Osteoblast (primary cell): ENCODE results near the gene VN1R2. TPM values are rescaled to one million over a fixed set of nuclear protein-coding genes. Genes with fewer than 3 reads are reported as not detected.
"Not testable (repeated sequence)": the region's sequence is repeated elsewhere in the genome, so short reads cannot be mapped to it uniquely, and the experiment has no call there.

ENCODE experiments used
- DNase-seq: peaks from one replicate; pipeline ENCODE4 v3.0.0; 2011; ENCODE audit warnings: low spot score, mixed read lengths; ENCODE audit not compliant: insufficient read length; ENCODE audit errors: missing footprints
- H2AFZ ChIP-seq: 2 replicates; pipeline ENCODE4 v1.6.0; 2011; ENCODE audit warnings: mild to moderate bottlenecking, low read length
- H3K27ac ChIP-seq: 2 replicates; pipeline ENCODE4 v1.5.1; 2011; ENCODE audit warnings: mild to moderate bottlenecking, low read depth, low read length, moderate library complexity
- H3K27me3 ChIP-seq: 2 replicates; pipeline ENCODE4 v1.6.0; 2012; ENCODE audit warnings: mild to moderate bottlenecking, control low read depth, inconsistent platforms, low read length, moderate library complexity; ENCODE audit not compliant: insufficient read depth
- H3K36me3 ChIP-seq: 2 replicates; pipeline ENCODE4 v1.5.1; 2011; ENCODE audit warnings: mild to moderate bottlenecking, low read length, control low read depth, moderate library complexity; ENCODE audit not compliant: insufficient read depth
- H3K4me1 ChIP-seq: 2 replicates; pipeline ENCODE4 v1.5.1; 2011; ENCODE audit warnings: mild to moderate bottlenecking, low read length, control low read depth, moderate library complexity; ENCODE audit not compliant: insufficient read depth
- H3K4me2 ChIP-seq: 2 replicates; pipeline ENCODE4 v1.6.0; 2011; ENCODE audit warnings: mild to moderate bottlenecking, low read length; ENCODE audit not compliant: insufficient read depth
- H3K4me3 ChIP-seq: fragments of 200-600 bp; sonication (generic); 3 replicates; pipeline ENCODE4 v1.5.1; 2012; ENCODE audit warnings: mild to moderate bottlenecking, low read length, inconsistent platforms; ENCODE audit not compliant: insufficient read depth
- H3K79me2 ChIP-seq: 2 replicates; pipeline ENCODE4 v1.6.0; 2012; ENCODE audit warnings: mild to moderate bottlenecking, low read length, control low read depth, inconsistent platforms; ENCODE audit not compliant: insufficient read depth
- H3K9me3 ChIP-seq: 2 replicates; pipeline ENCODE4 v1.5.1; 2011; ENCODE audit warnings: low read depth, low read length, control low read depth
- H4K20me1 ChIP-seq: 2 replicates; pipeline ENCODE4 v1.6.0; 2012; ENCODE audit warnings: mild to moderate bottlenecking, low read length, control low read depth; ENCODE audit not compliant: insufficient read depth
- total RNA-seq: library from RNA; depleted of rRNA; stranded (reverse); fragments of >200 nt; gene quantifications from 2 replicates; pipeline ENCODE4 v1.2.3, GENCODE V29; 2012
- TF ChIP-seq, protein P1 (sequence below): IDR thresholded peaks from 2 replicates; pipeline ENCODE4 v1.5.1; 2011; ENCODE audit warnings: mild to moderate bottlenecking, low read depth, low read length, moderate library complexity; ENCODE audit errors: extremely low read depth

Gene VN1R2
- total RNA-seq, 1 donor = under 0.01 TPM

DNA sequence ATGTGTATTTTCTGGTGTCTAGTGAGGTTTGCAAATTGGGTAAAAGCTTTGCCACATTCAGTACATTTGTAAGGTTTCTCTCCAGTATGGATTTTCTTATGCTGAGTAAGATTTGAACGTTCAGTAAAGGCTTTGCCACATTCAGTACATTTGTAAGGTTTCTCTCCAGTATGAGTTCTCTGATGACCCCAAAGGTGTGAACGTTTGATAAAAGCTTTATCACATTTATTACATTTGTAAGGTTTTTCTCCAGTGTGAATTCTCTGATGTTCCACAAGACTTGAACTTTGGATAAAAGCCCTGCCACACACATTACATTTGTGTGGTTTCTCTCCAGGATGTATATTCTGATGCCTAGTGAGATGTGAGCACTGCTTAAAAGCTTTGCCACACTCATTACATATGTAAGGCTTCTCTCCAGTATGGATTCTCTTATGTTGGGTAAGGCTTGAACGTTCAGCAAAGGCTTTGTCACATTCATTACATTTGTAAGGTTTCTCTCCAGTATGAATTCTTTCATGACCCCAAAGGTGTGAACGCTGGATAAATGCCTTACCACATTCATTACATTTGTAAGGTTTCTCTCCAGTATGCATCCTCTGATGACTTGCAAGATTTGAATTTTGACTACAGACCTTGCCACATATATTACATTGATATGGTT, 20.8 kb upstream of the VN1R2 start:
- peaks cover 30% of the 10 kb centered on the region for H3K36me3 ChIP-seq
- no peak overlapping the region for H2AFZ ChIP-seq
- TF ChIP-seq, protein P1, sequence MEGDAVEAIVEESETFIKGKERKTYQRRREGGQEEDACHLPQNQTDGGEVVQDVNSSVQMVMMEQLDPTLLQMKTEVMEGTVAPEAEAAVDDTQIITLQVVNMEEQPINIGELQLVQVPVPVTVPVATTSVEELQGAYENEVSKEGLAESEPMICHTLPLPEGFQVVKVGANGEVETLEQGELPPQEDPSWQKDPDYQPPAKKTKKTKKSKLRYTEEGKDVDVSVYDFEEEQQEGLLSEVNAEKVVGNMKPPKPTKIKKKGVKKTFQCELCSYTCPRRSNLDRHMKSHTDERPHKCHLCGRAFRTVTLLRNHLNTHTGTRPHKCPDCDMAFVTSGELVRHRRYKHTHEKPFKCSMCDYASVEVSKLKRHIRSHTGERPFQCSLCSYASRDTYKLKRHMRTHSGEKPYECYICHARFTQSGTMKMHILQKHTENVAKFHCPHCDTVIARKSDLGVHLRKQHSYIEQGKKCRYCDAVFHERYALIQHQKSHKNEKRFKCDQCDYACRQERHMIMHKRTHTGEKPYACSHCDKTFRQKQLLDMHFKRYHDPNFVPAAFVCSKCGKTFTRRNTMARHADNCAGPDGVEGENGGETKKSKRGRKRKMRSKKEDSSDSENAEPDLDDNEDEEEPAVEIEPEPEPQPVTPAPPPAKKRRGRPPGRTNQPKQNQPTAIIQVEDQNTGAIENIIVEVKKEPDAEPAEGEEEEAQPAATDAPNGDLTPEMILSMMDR = no peak
- H3K27ac ChIP-seq = no peak overlapping the region
- no peak overlapping the region for H3K4me2 ChIP-seq
- no peaks in the 10 kb centered on the region for H3K79me2 ChIP-seq
- no peaks in the 10 kb centered on the region for H4K20me1 ChIP-seq
- H3K27me3 ChIP-seq = no peaks in the 10 kb centered on the region
- no peak for DNase-seq
- no peak overlapping the region for H3K4me3 ChIP-seq
- no peaks in the 10 kb centered on the region for H3K4me1 ChIP-seq
- peaks cover 33% of the 10 kb centered on the region for H3K9me3 ChIP-seq

DNA sequence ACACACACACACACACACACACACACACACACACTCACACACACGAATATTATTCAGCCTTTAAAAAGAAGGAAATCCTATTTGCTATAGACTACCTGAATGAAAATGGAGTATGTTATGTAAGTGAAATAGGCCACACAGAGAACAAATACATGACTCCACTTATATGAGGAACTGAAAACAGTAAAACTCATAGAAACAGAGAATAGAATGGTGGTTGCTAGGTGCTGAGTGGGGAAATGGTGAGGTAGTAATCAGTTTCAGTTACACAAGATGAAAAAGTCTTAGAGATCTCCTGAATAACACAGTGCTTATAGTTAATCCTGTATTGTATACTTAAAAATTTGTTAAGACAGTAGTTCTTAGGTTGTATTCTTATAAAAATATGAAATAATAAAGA, 11.6 kb upstream of the VN1R2 start:
- H3K4me1 ChIP-seq = no peaks in the 10 kb centered on the region
- H3K36me3 ChIP-seq = peaks cover 49% of the 10 kb centered on the region
- H2AFZ ChIP-seq = no peak overlapping the region
- H3K27ac ChIP-seq = no peak overlapping the region
- no peaks in the 10 kb centered on the region for H4K20me1 ChIP-seq
- TF ChIP-seq, protein P1 = no peak
- H3K79me2 ChIP-seq = no peaks in the 10 kb centered on the region
- H3K4me3 ChIP-seq = no peak overlapping the region
- H3K27me3 ChIP-seq = no peaks in the 10 kb centered on the region
- H3K9me3 ChIP-seq = peaks cover 12% of the 10 kb centered on the region
- no peak for DNase-seq
- no peak overlapping the region for H3K4me2 ChIP-seq

DNA sequence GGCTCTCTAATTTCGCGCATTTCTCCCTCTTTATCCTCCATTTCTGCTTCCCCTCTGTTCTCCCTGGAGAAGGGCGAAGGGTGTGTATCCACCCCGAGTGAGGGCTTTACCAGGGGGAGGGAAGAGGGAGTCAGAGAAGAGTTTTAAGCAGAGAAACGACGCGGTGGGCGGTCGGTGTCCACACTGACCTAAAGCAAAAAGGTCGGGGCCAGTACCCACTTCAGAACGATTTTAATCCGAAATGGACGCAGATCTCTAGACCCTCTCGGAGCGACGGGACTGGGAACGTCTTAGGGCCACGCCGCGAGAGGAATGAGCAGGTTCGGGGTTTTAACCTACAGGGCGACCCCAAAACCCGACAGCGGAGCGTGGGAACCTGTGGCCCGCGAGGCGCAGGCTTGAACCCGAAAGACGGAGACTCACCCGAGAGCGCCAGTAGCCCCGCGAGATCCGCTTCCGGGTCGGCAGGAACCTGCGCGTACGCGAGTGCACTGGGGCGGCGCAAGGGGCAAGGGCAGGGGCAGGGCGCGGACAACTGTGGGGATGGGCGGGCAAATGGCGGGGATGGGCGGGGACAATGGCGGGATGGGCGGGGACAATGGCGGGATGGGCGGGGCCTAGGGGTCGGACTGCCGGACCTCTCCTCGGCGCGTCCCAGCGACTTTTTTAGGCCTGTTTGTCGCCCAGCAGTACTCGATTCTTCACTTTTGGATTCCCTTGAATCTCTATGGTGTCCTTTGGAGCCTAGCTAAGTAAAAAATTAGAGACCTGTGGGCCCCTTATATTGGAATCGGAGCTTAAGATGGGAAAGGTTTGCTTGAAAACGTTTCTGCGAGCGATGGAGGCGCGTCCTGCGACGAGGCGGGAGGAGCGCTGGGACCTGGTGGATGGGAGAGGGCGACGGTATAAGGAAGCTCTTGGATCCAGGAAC, 3.4 kb upstream of the VN1R2 start, which contains the start of gene ZNF677:
TSS of gene ZNF677 (minus strand) at position 463 of the 931 bp plus-strand sequence. CDS start 3,323 bp downstream, outside the sequence.
- TF ChIP-seq, protein P1 = no peak
- DNase-seq = peak; percentile 96
- Histone ChIP-seq H3K4me2 (peak within 1 kb of the TSS; percentile 90), H2AFZ (peak within 1 kb of the TSS; percentile 99), H4K20me1 (no peaks in the 10 kb centered on the region), H3K4me3 (peak within 1 kb of the TSS; percentile 80), H3K9me3 (peaks cover 3% of the 10 kb centered on the region), H3K4me1 (peaks cover 3% of the 10 kb centered on the region), H3K27me3 (no peaks in the 10 kb centered on the region), H3K79me2 (no peaks in the 10 kb centered on the region), H3K36me3 (peaks cover 23% of the 10 kb centered on the region), H3K27ac (peak within 1 kb of the TSS; percentile 65)

DNA sequence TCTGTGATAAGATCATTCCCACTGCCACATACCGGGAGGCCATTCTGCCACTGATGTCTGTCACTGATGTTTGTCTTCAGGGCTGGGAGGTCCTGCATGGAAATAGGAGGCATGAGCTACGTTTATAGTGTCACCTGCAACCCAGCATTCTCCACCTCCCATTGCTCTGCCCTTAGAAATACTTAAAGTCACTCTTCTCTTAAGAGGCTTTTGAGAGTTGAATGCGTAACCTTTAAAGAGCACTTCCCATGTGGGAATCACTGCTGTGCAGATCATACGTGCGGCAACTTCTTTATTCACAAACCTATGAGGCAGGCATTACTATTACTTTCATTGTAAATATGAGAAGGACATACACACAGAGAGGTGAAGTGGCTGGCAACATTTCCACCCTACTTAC, 9.5 kb downstream of the VN1R2 start, which contains the start of gene VN1R4:
TSS of gene VN1R4 (minus strand) at position 101 of the 400 bp plus-strand sequence. CDS start at position 43, 58 bp downstream.
- DNase-seq, H3K27me3 ChIP-seq: not testable (repeated sequence)

DNA sequence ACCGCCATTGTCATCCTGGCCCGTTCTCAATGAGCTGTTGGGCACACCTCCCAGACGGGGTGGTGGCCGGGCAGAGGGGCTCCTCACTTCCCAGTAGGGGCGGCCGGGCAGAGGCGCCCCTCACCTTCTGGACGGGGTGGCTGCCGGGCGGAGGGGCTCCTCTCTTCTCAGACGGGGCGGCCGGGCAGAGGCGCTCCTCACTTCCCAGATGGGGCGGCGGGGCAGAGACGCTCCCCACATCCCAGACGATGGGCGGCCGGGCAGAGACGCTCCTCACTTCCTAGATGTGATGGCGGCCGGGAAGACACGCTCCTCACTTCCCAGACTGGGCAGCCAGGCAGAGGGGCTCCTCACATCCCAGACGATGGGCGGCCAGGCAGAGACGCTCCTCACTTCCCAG, 11.8 kb downstream of the VN1R2 start:
- not testable (repeated sequence) for H2AFZ ChIP-seq, H3K79me2 ChIP-seq, H4K20me1 ChIP-seq, H3K27ac ChIP-seq, H3K4me2 ChIP-seq, H3K4me3 ChIP-seq, H3K27me3 ChIP-seq, H3K36me3 ChIP-seq, H3K4me1 ChIP-seq, DNase-seq, H3K9me3 ChIP-seq

More for the DNA sequence above, 9.5 kb downstream of the VN1R2 start, which contains the start of gene VN1R4:
- H3K36me3 ChIP-seq, H4K20me1 ChIP-seq, H3K4me2 ChIP-seq, H3K9me3 ChIP-seq, H3K4me1 ChIP-seq, H2AFZ ChIP-seq, H3K79me2 ChIP-seq, H3K4me3 ChIP-seq, H3K27ac ChIP-seq: not testable (repeated sequence)
